PC-3 (cell line): ENCODE measurements around the gene THBS3. TPM values are rescaled to one million over a fixed set of nuclear protein-coding genes. Genes with fewer than 3 reads are reported as not detected.

Source experiments
- ATAC-seq: fragments of 200-7000 bp; cut with Tn5 transposase; 2 replicates; pipeline ENCODE4 v1.9.1; 2020; ENCODE audit warnings: mild to moderate bottlenecking, moderate library complexity
- BruUV-seq: library from RNA; stranded (reverse); fragments of 400-500 nt; replicated peaks from 2 replicates; lab custom pipeline; 2021; lab: Mats Ljungman, UMichigan
- CTCF ChIA-PET: fragments of 300-600 bp; sonication (Branson Sonifier 250); formaldehyde crosslinking; loops from one replicate; lab custom pipeline; 2022; ENCODE audit warnings: antibody characterized with exemption; lab: Charles Lee
- POLR2A ChIA-PET: fragments of 300-600 bp; sonication (Branson Sonifier 250); formaldehyde crosslinking; loops from one replicate; lab custom pipeline; 2022; ENCODE audit warnings: antibody characterized with exemption; ENCODE audit not compliant: unreplicated experiment; lab: Charles Lee
- DNase-seq: peaks from one replicate; pipeline ENCODE4 v3.0.0-alpha.2; 2015
- H2AFZ ChIP-seq: fragments of 300-600 bp; sonication (generic); 2 replicates; pipeline ENCODE4 v1.6.0; 2016; ENCODE audit warnings: antibody characterized with exemption, low read length
- H3F3A ChIP-seq: fragments of 300-600 bp; sonication (generic); one replicate; pipeline ENCODE4 v1.6.0; 2017; ENCODE audit warnings: antibody characterized with exemption, low read length, control low read depth, mild to moderate bottlenecking; ENCODE audit not compliant: unreplicated experiment
- H3K27ac ChIP-seq: fragments of 300-600 bp; sonication (generic); 2 replicates; pipeline ENCODE4 v1.5.1; 2016; ENCODE audit warnings: mild to moderate bottlenecking, low read length
- H3K27me3 ChIP-seq: fragments of 300-600 bp; sonication (generic); 2 replicates; pipeline ENCODE4 v1.6.1; 2016; ENCODE audit warnings: low read length, mixed read lengths
- H3K36me3 ChIP-seq: fragments of 300-600 bp; sonication (generic); 2 replicates; pipeline ENCODE4 v1.6.1; 2016; ENCODE audit warnings: low read depth, mixed run types, low read length, mixed read lengths
- H3K4me1 ChIP-seq: fragments of 300-600 bp; sonication (generic); 2 replicates; pipeline ENCODE4 v1.5.1; 2016; ENCODE audit warnings: low read length; ENCODE audit not compliant: insufficient read depth
- H3K4me2 ChIP-seq: fragments of 300-600 bp; sonication (generic); 2 replicates; pipeline ENCODE4 v1.6.0; 2016; ENCODE audit warnings: low read length
- H3K4me3 ChIP-seq: fragments of 300-600 bp; sonication (generic); 2 replicates; pipeline ENCODE4 v1.5.1; 2016; ENCODE audit warnings: mild to moderate bottlenecking, low read length, mixed read lengths
- H3K79me2 ChIP-seq: fragments of 300-600 bp; sonication (generic); 2 replicates; pipeline ENCODE4 v1.6.1; 2017; ENCODE audit warnings: low read length, mixed read lengths
- H3K9ac ChIP-seq: fragments of 300-600 bp; sonication (generic); 2 replicates; pipeline ENCODE4 v1.6.0; 2016; ENCODE audit warnings: mild to moderate bottlenecking, low read length
- H3K9me2 ChIP-seq: fragments of 300-600 bp; sonication (generic); replicated peaks from 2 replicates; pipeline ENCODE4 v1.6.1; 2016; ENCODE audit warnings: mixed run types, low read length, mixed read lengths
- H3K9me3 ChIP-seq: fragments of 300-600 bp; sonication (generic); 2 replicates; pipeline ENCODE4 v1.6.1; 2016; ENCODE audit warnings: low read length, mixed read lengths
- H4K20me1 ChIP-seq: fragments of 300-600 bp; sonication (generic); 2 replicates; pipeline ENCODE4 v1.6.1; 2016; ENCODE audit warnings: low read length, mixed read lengths
- EZH2 ChIP-seq: fragments of 300-600 bp; sonication (generic); IDR thresholded peaks from one replicate; pipeline ENCODE4 v1.6.1; 2017; ENCODE audit warnings: antibody characterized with exemption, mild to moderate bottlenecking, low read length; ENCODE audit not compliant: unreplicated experiment
- EZH2phosphoT487 ChIP-seq: fragments of 300-600 bp; sonication (generic); IDR thresholded peaks from 2 replicates; pipeline ENCODE4 v1.6.1; 2018; ENCODE audit warnings: mild to moderate bottlenecking, antibody characterized with exemption, low read length, borderline replicate concordance
- intact Hi-C: fragments of 100-400 bp; cut with micrococcal nuclease; formaldehyde crosslinking; loops from 2 replicates; pipeline ENCODE4 v1.9.0; 2023
- total RNA-seq: library from RNA; depleted of rRNA; stranded (reverse); fragments of >200 nt; gene quantifications from 2 replicates; pipeline ENCODE4 v1.2.3, GENCODE V29; 2014
- TF ChIP-seq, protein P1 (sequence below): fragments of 300-600 bp; sonication (generic); conservative IDR thresholded peaks from 2 replicates; pipeline ENCODE4 v1.5.1; 2017; ENCODE audit warnings: antibody characterized with exemption, low read depth, mild to moderate bottlenecking, low read length

Gene THBS3
- total RNA-seq, 1 experiment from 2014 or later, result 13.0 TPM

DNA sequence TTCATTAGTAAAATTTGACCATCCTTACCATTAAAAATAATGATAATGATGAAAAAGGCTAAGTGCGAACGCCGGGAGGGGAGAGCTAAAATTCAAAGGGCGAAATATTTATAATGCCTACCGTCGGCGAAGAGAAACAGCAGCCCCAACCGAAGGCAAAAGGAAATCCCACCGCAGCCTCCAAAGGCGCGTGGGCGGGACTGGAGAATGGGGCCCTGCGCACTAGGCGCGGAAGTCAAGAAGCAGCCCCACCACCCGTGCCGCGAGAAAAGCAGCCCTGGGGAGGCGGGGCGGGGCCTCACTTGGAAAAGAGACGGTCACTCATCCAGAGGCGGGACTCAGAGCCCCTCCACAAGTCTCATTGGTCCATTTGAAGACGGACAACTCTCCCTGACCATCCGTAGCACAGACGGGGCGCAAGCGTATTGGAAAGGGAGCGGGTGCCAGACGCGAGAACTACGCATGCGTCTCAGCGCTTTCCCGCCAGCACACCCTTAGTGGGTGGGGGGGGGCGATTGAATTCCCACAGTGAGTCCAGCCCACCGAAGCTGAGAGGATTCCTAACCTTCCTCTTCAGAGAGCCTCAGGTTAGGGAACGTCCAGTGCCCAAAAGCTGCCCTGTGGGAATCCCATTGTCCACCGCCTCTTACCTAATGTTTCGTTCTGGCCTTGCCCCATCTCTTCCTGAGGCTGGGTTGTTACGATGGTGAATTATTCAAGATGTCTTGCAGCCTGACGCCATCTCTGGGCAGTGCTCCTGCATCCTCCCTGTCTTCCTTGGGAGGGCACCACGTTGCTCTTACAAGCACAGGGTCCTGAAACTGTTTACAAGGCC lies 19.8 kb upstream of the THBS3 start:
- POLR2A ChIA-PET, result interaction anchor here (0.6 kb wide), 2 partner anchors 33 to 1509 kb away, joined by 3 read pairs; no protein-coding TSS in a partner anchor
- Histone ChIP-seq H3K4me3 (peak overlapping the region; percentile 76), H3K4me1 (peaks cover 45% of the 10 kb centered on the region), H3K9ac (peak overlapping the region; percentile 87), H3K9me2 (no peaks in the 10 kb centered on the region), H3K4me2 (peak overlapping the region; percentile 82), H3K79me2 (peaks cover 25% of the 10 kb centered on the region), H3K36me3 (no peaks in the 10 kb centered on the region), H3F3A (no peaks in the 10 kb centered on the region), H4K20me1 (no peaks in the 10 kb centered on the region), H2AFZ (peak overlapping the region; percentile 89), H3K9me3 (no peaks in the 10 kb centered on the region), H3K27me3 (no peaks in the 10 kb centered on the region), H3K27ac (peak overlapping the region; percentile 55)
- ATAC-seq (peak; percentile 96), DNase-seq (peak; percentile 100)
- BruUV-seq, result TSS peak; percentile 98
- intact Hi-C loops, result loop anchor here (1.0 to 5.0 kb wide), 2 partner anchors 20 to 35 kb away; partner anchors contain the start of gene THBS3
- CTCF ChIA-PET, result interaction anchor here (1.3 to 2.0 kb wide), 3 partner anchors 20 to 55 kb away, joined by 6 to 9 read pairs (median 7); partner anchors contain the start of genes KRTCAP2 and THBS3
- TF ChIP-seq, protein P1, sequence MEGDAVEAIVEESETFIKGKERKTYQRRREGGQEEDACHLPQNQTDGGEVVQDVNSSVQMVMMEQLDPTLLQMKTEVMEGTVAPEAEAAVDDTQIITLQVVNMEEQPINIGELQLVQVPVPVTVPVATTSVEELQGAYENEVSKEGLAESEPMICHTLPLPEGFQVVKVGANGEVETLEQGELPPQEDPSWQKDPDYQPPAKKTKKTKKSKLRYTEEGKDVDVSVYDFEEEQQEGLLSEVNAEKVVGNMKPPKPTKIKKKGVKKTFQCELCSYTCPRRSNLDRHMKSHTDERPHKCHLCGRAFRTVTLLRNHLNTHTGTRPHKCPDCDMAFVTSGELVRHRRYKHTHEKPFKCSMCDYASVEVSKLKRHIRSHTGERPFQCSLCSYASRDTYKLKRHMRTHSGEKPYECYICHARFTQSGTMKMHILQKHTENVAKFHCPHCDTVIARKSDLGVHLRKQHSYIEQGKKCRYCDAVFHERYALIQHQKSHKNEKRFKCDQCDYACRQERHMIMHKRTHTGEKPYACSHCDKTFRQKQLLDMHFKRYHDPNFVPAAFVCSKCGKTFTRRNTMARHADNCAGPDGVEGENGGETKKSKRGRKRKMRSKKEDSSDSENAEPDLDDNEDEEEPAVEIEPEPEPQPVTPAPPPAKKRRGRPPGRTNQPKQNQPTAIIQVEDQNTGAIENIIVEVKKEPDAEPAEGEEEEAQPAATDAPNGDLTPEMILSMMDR, result no peak
- TF ChIP-seq EZH2, result no peak
- no peak for TF ChIP-seq EZH2phosphoT487

GRCh38 chr1:155226910-155227260 lies 19.2 kb upstream of the THBS3 start:
- peak overlapping the region; percentile 73 for H2AFZ ChIP-seq
- H3K36me3 ChIP-seq, result no peaks in the 10 kb centered on the region
- no peaks in the 10 kb centered on the region for H4K20me1 ChIP-seq
- H3K9me3 ChIP-seq, result no peaks in the 10 kb centered on the region
- H3K9me2 ChIP-seq, result no peaks in the 10 kb centered on the region
- no peaks in the 10 kb centered on the region for H3K27me3 ChIP-seq
- CTCF ChIA-PET, result interaction anchor here (1.3 to 2.0 kb wide), 3 partner anchors 20 to 54 kb away, joined by 6 to 9 read pairs (median 7); partner anchors contain the start of genes KRTCAP2 and THBS3
- TSS peak; percentile 90 for BruUV-seq
- peaks cover 25% of the 10 kb centered on the region for H3K79me2 ChIP-seq
- intact Hi-C loops, result loop anchor here (1.0 to 5.0 kb wide), 3 partner anchors 20 to 51 kb away; partner anchors contain the start of gene THBS3
- no peaks in the 10 kb centered on the region for H3F3A ChIP-seq
- ATAC-seq (peak; percentile 48), DNase-seq (peak; percentile 55)
- peak overlapping the region; percentile 82 for H3K4me2 ChIP-seq
- H3K27ac ChIP-seq, result peak overlapping the region; percentile 55
- POLR2A ChIA-PET, result interaction anchor here (0.6 kb wide), 1 partner anchor 33 kb away, joined by 3 read pairs; no protein-coding TSS in a partner anchor
- TF ChIP-seq EZH2, result no peak
- TF ChIP-seq, protein P1, result peak; percentile 37
- H3K9ac ChIP-seq, result peak overlapping the region; percentile 87
- H3K4me3 ChIP-seq, result peak overlapping the region; percentile 76
- H3K4me1 ChIP-seq, result peaks cover 45% of the 10 kb centered on the region
